ENCODE results near the gene UQCRQ.

The UQCRQ gene

DNA sequence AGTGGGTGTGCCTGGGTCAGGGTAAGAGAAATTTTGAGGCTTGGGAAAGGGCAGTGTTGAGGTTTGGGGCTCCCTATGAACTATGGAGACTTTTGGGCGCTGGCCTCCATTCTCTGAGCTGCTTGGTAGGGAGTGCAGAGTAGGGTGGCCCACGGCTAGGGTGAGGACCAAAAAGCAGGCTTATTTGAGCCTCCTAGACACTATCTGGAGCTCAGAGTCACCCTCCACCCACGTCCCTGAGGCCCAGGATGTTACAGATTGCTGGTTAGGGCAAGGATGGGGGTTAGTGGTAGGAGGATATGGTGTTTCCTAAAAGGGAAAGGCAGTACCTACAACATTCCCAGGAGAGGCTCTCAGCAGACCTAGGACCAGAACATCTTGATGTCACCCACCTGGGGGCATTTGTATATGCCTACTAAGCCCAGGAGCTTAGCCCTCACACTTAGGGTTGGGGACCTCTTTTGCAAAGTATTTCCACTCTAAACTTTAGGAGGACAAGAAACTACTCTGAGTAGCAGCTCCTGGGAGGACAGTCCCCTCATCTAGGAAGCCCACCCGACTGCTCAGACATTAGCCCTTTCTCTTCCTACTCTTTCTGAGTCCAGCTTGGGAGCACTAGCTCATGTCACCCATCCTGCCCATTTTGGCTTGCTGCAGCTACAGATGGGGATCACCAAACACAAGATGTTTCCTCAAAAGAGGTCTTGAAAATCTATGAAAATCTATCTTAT, 38.3 kb upstream of the UQCRQ start:
- Histone ChIP-seq H3K36me3 (ENCODE audit: insufficient read depth, low read length) (no peaks in the 10 kb centered on the region), H3K9me3 (ENCODE audit: control insufficient read depth, insufficient read depth, low read length) (no peaks in the 10 kb centered on the region), H3K4me1 (ENCODE audit: insufficient read depth, low read length) (peaks cover 19% of the 10 kb centered on the region; the same call in 1 of the 2 replicates), H3K9ac (ENCODE audit: low read depth, low read length) (no peak overlapping the region)

DNA sequence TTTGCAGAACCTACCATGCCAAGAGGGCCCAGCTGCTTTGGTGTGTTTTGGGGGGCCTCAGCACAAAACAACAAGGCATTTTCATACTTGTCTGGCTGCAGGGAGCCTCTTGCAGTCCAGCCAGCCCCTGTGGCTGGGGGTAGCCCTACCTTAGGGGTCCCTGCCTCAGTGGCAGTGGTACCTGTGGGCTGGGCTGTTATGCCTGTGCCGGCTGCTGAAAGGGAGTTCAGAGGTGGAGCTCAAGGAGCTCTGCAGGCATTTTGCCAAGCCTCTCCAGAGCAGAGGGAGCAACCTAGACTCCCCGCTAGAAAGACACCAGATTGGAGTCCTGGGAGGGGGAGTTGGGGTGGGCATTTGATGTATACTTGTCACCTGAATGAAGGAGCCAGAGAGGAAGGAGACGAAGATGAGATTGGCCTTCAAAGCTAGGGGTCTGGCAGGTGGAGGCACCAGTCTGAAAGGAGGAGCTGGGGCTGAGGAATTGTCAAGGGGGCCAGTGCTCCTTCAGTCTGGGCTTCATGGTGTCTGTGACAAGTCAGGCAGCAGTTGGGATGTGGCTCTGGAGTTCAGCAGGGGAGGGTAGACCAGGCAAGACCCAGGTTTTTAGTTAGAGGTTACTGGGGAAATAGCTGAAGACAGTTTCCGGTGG, 37.5 kb upstream of the UQCRQ start:
- H3K4me1 ChIP-seq (ENCODE audit: insufficient read depth, low read length) = peaks cover 13% of the 10 kb centered on the region; the same call in 1 of the 2 replicates
- no peak overlapping the region for H3K9ac ChIP-seq (ENCODE audit: low read depth, low read length)
- H3K9me3 ChIP-seq (ENCODE audit: control insufficient read depth, insufficient read depth, low read length) = no peaks in the 10 kb centered on the region
- no peaks in the 10 kb centered on the region for H3K36me3 ChIP-seq (ENCODE audit: insufficient read depth, low read length)

DNA sequence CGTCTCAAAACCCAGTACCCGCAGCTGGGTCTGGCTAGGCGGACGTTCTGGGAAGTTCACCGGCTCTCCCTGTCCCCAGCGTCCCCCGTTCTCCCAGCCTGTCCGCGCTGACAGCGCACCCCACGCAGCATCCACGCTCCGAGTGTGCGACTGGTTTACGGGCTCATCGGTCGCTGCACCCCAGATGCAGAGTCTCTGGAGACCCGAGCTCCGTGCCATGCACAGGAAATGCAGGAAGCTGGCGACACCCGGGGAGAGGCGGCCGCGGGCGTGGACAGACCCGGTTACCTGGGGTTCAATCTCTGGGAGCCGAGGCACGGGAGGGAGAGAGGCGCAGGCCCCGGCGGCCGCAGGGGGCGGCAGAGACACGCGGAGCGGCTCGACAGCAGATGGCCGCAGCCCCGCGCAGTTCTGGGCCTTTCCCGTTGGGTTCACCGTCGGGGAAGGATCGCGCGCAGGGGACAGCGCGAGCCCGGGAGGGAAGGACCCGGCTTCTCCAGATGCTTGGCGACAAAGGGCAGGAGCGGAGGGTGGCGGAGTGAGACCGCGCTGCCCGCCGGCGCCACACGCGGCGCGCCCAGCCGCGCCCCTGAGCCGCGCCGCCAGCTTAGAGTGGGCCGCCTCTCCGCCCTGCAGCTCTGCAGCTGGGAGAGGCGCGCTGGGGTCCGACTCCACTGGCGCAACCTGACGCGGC, 36.6 kb upstream of the UQCRQ start:
- peak overlapping the region; percentile 86 for H3K9ac ChIP-seq (ENCODE audit: low read depth, low read length)
- H3K9me3 ChIP-seq (ENCODE audit: control insufficient read depth, insufficient read depth, low read length) = no peaks in the 10 kb centered on the region
- peaks cover 9% of the 10 kb centered on the region; the same call in 1 of the 2 replicates for H3K4me1 ChIP-seq (ENCODE audit: insufficient read depth, low read length)
- no peaks in the 10 kb centered on the region for H3K36me3 ChIP-seq (ENCODE audit: insufficient read depth, low read length)

- no peaks in the 10 kb centered on the region for H3K9me3 ChIP-seq (ENCODE audit: control insufficient read depth, insufficient read depth, low read length)
- no peaks in the 10 kb centered on the region for H3K36me3 ChIP-seq (ENCODE audit: insufficient read depth, low read length)
- H3K4me1 ChIP-seq (ENCODE audit: insufficient read depth, low read length) = peaks cover 7% of the 10 kb centered on the region; the same call in 1 of the 2 replicates
- peak within 1 kb of the TSS; percentile 86 for H3K9ac ChIP-seq (ENCODE audit: low read depth, low read length)
These were observed 35.9 kb upstream of the UQCRQ start, which contains the start of gene SHROOM1 for GRCh38 chr5:132830436-132831094. Gene SHROOM1 (minus strand): TSS chr5:132830647. CDS start chr5:132826140, 4,507 bp downstream.

DNA sequence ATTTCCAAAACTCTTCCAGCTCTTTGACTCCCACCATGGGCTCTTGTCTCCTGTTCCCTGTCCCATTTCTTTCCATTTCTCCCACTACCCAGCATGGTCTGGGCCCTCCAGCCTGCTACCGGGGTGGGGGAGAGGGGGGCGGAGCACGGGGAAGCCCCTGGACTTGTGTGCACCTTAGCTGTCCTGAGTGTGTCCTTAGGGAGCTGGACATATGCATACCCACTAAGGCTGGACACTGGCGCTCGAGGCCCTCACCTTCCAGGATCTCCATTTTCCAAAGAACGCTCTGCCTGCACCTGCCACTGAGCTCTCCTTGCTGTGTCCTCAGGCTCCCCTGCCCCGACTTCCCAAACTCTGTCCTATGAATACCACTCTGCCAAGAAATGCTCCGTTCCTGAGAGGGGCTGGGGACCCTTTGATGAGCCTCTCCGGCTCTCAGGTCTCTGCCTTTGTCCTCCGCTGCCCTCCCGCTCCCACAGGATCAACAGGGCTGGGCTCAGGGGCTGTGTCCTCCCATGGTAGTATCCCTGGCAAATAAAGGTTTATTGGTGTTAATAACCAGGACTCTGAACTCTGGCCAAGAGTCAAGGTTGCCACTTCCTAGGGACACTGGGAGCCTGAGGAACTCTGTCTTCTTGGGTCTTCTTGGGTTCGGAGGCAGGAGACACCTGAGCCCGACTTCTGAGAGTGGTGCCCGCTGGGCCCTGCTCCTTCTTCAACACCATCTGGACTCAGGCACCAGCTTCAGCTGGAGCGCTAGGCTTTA, 35.2 kb upstream of the UQCRQ start:
- Histone ChIP-seq H3K9me3 (ENCODE audit: control insufficient read depth, insufficient read depth, low read length) (no peaks in the 10 kb centered on the region), H3K9ac (ENCODE audit: low read depth, low read length) (peak overlapping the region; percentile 86), H3K36me3 (ENCODE audit: insufficient read depth, low read length) (no peaks in the 10 kb centered on the region), H3K4me1 (ENCODE audit: insufficient read depth, low read length) (peaks cover 5% of the 10 kb centered on the region; the same call in 1 of the 2 replicates)

GRCh38 chr5:132832612-132833011, 33.8 kb upstream of the UQCRQ start:
- Histone ChIP-seq H3K9me3 (ENCODE audit: control insufficient read depth, insufficient read depth, low read length) (no peaks in the 10 kb centered on the region), H3K4me1 (ENCODE audit: insufficient read depth, low read length) (no peaks in the 10 kb centered on the region), H3K36me3 (ENCODE audit: insufficient read depth, low read length) (no peaks in the 10 kb centered on the region), H3K9ac (ENCODE audit: low read depth, low read length) (no peak overlapping the region)

DNA sequence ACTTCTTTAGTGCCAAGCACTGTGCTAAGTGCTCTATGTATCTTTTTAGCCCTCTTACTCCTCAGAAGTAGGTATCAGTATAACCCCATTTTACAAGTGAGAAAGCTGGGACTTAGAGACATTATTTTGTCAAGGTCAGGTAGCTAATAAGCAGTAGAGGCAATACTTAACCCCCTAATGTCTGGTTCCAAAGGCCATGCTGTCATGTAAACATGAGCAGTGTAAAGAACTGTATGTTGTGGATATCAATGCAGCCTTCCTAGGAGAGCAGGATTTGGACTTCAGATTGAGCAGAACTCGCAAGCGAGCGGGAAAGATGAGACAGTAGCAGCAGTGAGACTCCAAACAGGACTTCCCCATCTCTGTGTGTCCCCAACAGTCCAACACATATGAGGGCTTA, 32.4 kb upstream of the UQCRQ start:
- H3K36me3 ChIP-seq (ENCODE audit: insufficient read depth, low read length) = no peaks in the 10 kb centered on the region
- H3K4me1 ChIP-seq (ENCODE audit: insufficient read depth, low read length) = no peaks in the 10 kb centered on the region
- no peaks in the 10 kb centered on the region for H3K9me3 ChIP-seq (ENCODE audit: control insufficient read depth, insufficient read depth, low read length)
- no peak overlapping the region for H3K9ac ChIP-seq (ENCODE audit: low read depth, low read length)

- H3K4me1 ChIP-seq (ENCODE audit: insufficient read depth, low read length) = no peaks in the 10 kb centered on the region; the same call in 1 of the 2 replicates
- H3K36me3 ChIP-seq (ENCODE audit: insufficient read depth, low read length) = no peaks in the 10 kb centered on the region
- H3K9ac ChIP-seq (ENCODE audit: low read depth, low read length) = no peak overlapping the region
- no peaks in the 10 kb centered on the region for H3K9me3 ChIP-seq (ENCODE audit: control insufficient read depth, insufficient read depth, low read length)
These were observed 29.6 kb upstream of the UQCRQ start for GRCh38 chr5:132836852-132837251.

- no peaks in the 10 kb centered on the region for H3K9me3 ChIP-seq (ENCODE audit: control insufficient read depth, insufficient read depth, low read length)
- no peaks in the 10 kb centered on the region for H3K36me3 ChIP-seq (ENCODE audit: insufficient read depth, low read length)
- H3K4me1 ChIP-seq (ENCODE audit: insufficient read depth, low read length) = no peaks in the 10 kb centered on the region; the same call in 1 of the 2 replicates
- H3K9ac ChIP-seq (ENCODE audit: low read depth, low read length) = no peak overlapping the region
These were observed 28.6 kb upstream of the UQCRQ start for GRCh38 chr5:132837868-132838267.

DNA sequence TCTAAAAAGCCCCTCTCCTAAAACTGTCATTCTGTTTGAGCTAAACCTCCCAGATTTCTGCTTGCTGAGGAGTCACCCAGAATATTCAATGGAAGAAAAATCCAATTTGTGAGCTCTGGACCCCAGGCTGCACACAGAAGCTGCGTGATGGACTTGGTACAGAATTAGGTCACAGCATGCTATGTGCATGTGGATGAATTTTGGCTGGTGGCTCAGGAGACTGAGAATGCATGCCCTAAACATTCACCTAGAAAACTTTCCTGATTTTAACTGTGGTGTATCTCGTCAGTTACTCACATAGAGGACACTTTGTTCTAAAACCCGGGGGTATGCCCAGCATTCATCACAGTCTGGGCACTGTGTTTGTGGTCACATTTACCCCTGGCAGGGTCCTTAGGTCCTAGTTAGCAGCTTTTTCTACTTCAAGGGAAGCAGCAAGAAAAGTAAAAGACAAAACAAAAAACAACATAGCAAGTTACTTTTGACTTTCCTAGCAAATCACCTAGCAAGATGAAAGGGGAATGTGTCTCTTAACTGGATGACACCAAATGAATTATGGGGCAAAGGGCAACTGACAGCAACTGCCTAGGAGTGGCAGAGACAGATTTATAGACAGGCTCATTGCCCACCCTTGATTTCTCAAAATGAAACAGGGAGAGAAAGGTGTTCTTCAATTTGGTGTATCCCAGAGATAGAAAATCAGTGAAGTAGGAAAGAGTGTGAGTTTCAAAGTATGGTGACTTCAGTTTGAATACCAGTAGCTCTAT, 27.7 kb upstream of the UQCRQ start:
- H3K9me3 ChIP-seq (ENCODE audit: control insufficient read depth, insufficient read depth, low read length) = no peaks in the 10 kb centered on the region
- no peak overlapping the region for H3K9ac ChIP-seq (ENCODE audit: low read depth, low read length)
- no peaks in the 10 kb centered on the region for H3K36me3 ChIP-seq (ENCODE audit: insufficient read depth, low read length)
- no peaks in the 10 kb centered on the region; the same call in 1 of the 2 replicates for H3K4me1 ChIP-seq (ENCODE audit: insufficient read depth, low read length)

GRCh38 chr5:132839426-132840301, 26.8 kb upstream of the UQCRQ start:
- Histone ChIP-seq H3K9ac (ENCODE audit: low read depth, low read length) (no peak overlapping the region), H3K4me1 (ENCODE audit: insufficient read depth, low read length) (no peaks in the 10 kb centered on the region; the same call in 1 of the 2 replicates), H3K9me3 (ENCODE audit: control insufficient read depth, insufficient read depth, low read length) (no peaks in the 10 kb centered on the region), H3K36me3 (ENCODE audit: insufficient read depth, low read length) (no peaks in the 10 kb centered on the region)

GRCh38 chr5:132840313-132840712, 26.1 kb upstream of the UQCRQ start:
- H3K9ac ChIP-seq (ENCODE audit: low read depth, low read length) = no peak overlapping the region
- no peaks in the 10 kb centered on the region; the same call in 1 of the 2 replicates for H3K4me1 ChIP-seq (ENCODE audit: insufficient read depth, low read length)
- no peaks in the 10 kb centered on the region for H3K9me3 ChIP-seq (ENCODE audit: control insufficient read depth, insufficient read depth, low read length)
- H3K36me3 ChIP-seq (ENCODE audit: insufficient read depth, low read length) = no peaks in the 10 kb centered on the region

All from ES-I3 (cell line).